SU-DHL-6 (cell line): ENCODE results near the gene TERC.

Source experiments
- CTCF ChIP-seq: fragments of 200-600 bp; sonication (generic); IDR thresholded peaks from one replicate; pipeline ENCODE4 v1.5.1; 2017; ENCODE audit warnings: antibody characterized with exemption, mild to moderate bottlenecking, low read length, moderate library complexity; ENCODE audit not compliant: insufficient read depth, poor library complexity, severe bottlenecking
- EZH2phosphoT487 ChIP-seq: fragments of 200-600 bp; sonication (generic), shearing (Covaris generic); conservative IDR thresholded peaks from 2 replicates; pipeline ENCODE4 v1.6.1; 2018; ENCODE audit warnings: mild to moderate bottlenecking, antibody characterized with exemption, low read length, moderate library complexity, mixed read lengths

DNA sequence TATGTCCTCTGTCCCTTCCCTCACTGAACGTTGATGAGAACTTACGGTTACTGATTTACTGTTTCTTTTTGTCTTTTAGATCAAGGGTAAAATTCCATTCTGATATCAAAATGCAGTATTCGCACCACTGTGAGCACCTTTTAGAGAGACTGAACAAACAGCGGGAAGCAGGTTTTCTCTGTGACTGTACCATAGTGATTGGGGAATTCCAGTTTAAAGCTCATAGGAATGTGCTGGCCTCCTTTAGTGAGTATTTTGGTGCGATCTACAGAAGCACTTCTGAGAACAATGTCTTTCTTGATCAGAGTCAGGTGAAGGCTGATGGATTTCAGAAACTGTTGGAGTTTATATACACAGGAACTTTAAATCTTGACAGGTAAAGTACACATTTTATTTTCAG is 9.3 kb upstream of the TERC start:
- TF ChIP-seq CTCF, result no peak
- TF ChIP-seq EZH2phosphoT487, result no peak
